Keratinocyte (primary cell): Measurements from ENCODE around the gene PNPLA2. TPM values are rescaled to one million over a fixed set of nuclear protein-coding genes. Genes with fewer than 3 reads are reported as not detected.

Source experiments
- DNase-seq: peaks from one replicate; pipeline ENCODE4 v3.0.0-alpha.2; 2011; ENCODE audit warnings: low read depth, missing footprints, low spot score
- FAIRE-seq: peaks from 2 replicates; lab custom pipeline; 2011; peaks lifted over from hg19 to GRCh38; lab: Jason Lieb, UNC
- H2AFZ ChIP-seq: 2 replicates; pipeline ENCODE4 v1.6.0; 2012; ENCODE audit warnings: low read length, control low read depth, inconsistent platforms; ENCODE audit not compliant: control insufficient read depth
- H3K27ac ChIP-seq: 2 replicates; pipeline ENCODE4 v1.5.1; 2011; ENCODE audit warnings: low read length; ENCODE audit not compliant: control insufficient read depth, insufficient read depth
- H3K27me3 ChIP-seq: 3 replicates; pipeline ENCODE4 v1.6.0; 2011; ENCODE audit warnings: low read length; ENCODE audit not compliant: control insufficient read depth, insufficient read depth; ENCODE audit errors: extremely low read depth
- H3K36me3 ChIP-seq, 2 experiments: 2 replicates in 1 of 2; 3 replicates in 1 of 2; pipeline ENCODE4 v1.5.1; 2011; ENCODE audit warnings: low read length in 2 of 2, mild to moderate bottlenecking in 1 of 2; ENCODE audit not compliant: control insufficient read depth in 2 of 2, insufficient read depth in 2 of 2; ENCODE audit errors: extremely low read depth in 1 of 2
- H3K4me1 ChIP-seq: 3 replicates; pipeline ENCODE4 v1.5.1; 2011; ENCODE audit warnings: low read length; ENCODE audit not compliant: control insufficient read depth, insufficient read depth; ENCODE audit errors: extremely low read depth
- H3K4me2 ChIP-seq: 3 replicates; pipeline ENCODE4 v1.6.0; 2011; ENCODE audit warnings: low read depth, low read length; ENCODE audit not compliant: control insufficient read depth, insufficient read depth; ENCODE audit errors: extremely low read depth
- H3K4me3 ChIP-seq, 3 experiments: fragments of 200-600 bp in 1 of 3; sonication (generic) in 1 of 3; 2 replicates in 2 of 3; 3 replicates in 1 of 3; pipeline ENCODE4 v1.5.1; 2011 to 2016; ENCODE audit warnings: low read length in 3 of 3, mild to moderate bottlenecking in 3 of 3, control low read depth in 2 of 3, inconsistent platforms in 1 of 3, low read depth in 1 of 3, mixed read lengths in 1 of 3, mixed run types in 1 of 3, moderate library complexity in 1 of 3; ENCODE audit not compliant: control insufficient read depth in 2 of 3, insufficient read depth in 2 of 3; ENCODE audit errors: extremely low read depth in 1 of 3
- H3K79me2 ChIP-seq: 2 replicates; pipeline ENCODE4 v1.6.0; 2012; ENCODE audit warnings: low read length; ENCODE audit not compliant: control insufficient read depth, insufficient read depth
- H3K9ac ChIP-seq: 3 replicates; pipeline ENCODE4 v1.6.0; 2011; ENCODE audit warnings: low read length; ENCODE audit not compliant: control insufficient read depth, insufficient read depth; ENCODE audit errors: extremely low read depth
- H3K9me1 ChIP-seq: 3 replicates; pipeline ENCODE4 v1.6.0; 2011; ENCODE audit warnings: low read length; ENCODE audit not compliant: control insufficient read depth, insufficient read depth; ENCODE audit errors: extremely low read depth
- H3K9me3 ChIP-seq: 2 replicates; pipeline ENCODE4 v1.5.1; 2012; ENCODE audit warnings: low read depth, low read length; ENCODE audit not compliant: control insufficient read depth
- H4K20me1 ChIP-seq: 3 replicates; pipeline ENCODE4 v1.6.0; 2011; ENCODE audit warnings: low read length; ENCODE audit not compliant: control insufficient read depth, insufficient read depth; ENCODE audit errors: extremely low read depth
- EZH2 ChIP-seq: IDR thresholded peaks from one replicate; pipeline ENCODE4 v1.6.1; 2012; ENCODE audit warnings: inconsistent platforms, mild to moderate bottlenecking, low read length, moderate library complexity
- dilution Hi-C: fragments of 300-500 bp; cut with MboI; formaldehyde crosslinking; loops from one replicate; pipeline ENCODE4 v1.7.0; 2020; ENCODE audit warnings: low sequenced_read_pairs; ENCODE audit not compliant: extremely low pct_ligation_motif_present
- polyA plus RNA-seq, 5 experiments: library from polyadenylated mRNA; depleted of rRNA in 3 of 5; stranded (reverse) in 3 of 5; stranded (forward) in 1 of 5; unstranded in 1 of 5; fragments of >200 nt; gene quantifications; 1 replicate in 1 of 5; 2 replicates in 3 of 5; 3 replicates in 1 of 5; pipeline versions ENCODE4 v1.2.1 to v1.2.3, GENCODE V29; 2011 to 2012; ENCODE audit warnings: missing spikeins in 2 of 5, low read depth in 1 of 5, low replicate concordance in 1 of 5
- TF ChIP-seq, protein P1 (sequence below), 3 experiments: IDR thresholded peaks in 1 of 3; conservative IDR thresholded peaks in 1 of 3; optimal IDR thresholded peaks in 1 of 3; 2 replicates in 2 of 3; 3 replicates in 1 of 3; pipeline versions ENCODE3 to v1.5.1; 2011; ENCODE audit warnings: low read length in 3 of 3, mild to moderate bottlenecking in 3 of 3, moderate library complexity in 2 of 3, control low read depth in 1 of 3, inconsistent platforms in 1 of 3; ENCODE audit not compliant: insufficient read depth in 2 of 3; ENCODE audit errors: extremely low read depth in 1 of 3

The PNPLA2 gene
- polyA plus RNA-seq, 1 donor (not counting 4 experiments of a cell fraction or from before 2014, with no cell fraction given), result 5.3 TPM

- H3K27me3 ChIP-seq, result no peaks in the 10 kb centered on the region
- no peak overlapping the region for H3K9ac ChIP-seq
- dilution Hi-C loops, result no loop called here
- FAIRE-seq (no peak), DNase-seq (no peak)
- no peak overlapping the region for H2AFZ ChIP-seq
- peaks cover 21% of the 10 kb centered on the region for H4K20me1 ChIP-seq
- no peak overlapping the region for H3K4me3 ChIP-seq
- H3K9me1 ChIP-seq, result peaks cover 3% of the 10 kb centered on the region
- H3K9me3 ChIP-seq, result no peaks in the 10 kb centered on the region
- no peak for TF ChIP-seq EZH2
- TF ChIP-seq, protein P1, sequence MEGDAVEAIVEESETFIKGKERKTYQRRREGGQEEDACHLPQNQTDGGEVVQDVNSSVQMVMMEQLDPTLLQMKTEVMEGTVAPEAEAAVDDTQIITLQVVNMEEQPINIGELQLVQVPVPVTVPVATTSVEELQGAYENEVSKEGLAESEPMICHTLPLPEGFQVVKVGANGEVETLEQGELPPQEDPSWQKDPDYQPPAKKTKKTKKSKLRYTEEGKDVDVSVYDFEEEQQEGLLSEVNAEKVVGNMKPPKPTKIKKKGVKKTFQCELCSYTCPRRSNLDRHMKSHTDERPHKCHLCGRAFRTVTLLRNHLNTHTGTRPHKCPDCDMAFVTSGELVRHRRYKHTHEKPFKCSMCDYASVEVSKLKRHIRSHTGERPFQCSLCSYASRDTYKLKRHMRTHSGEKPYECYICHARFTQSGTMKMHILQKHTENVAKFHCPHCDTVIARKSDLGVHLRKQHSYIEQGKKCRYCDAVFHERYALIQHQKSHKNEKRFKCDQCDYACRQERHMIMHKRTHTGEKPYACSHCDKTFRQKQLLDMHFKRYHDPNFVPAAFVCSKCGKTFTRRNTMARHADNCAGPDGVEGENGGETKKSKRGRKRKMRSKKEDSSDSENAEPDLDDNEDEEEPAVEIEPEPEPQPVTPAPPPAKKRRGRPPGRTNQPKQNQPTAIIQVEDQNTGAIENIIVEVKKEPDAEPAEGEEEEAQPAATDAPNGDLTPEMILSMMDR (optimal IDR thresholded peaks at IDR 0.05 in 1 of 3, IDR thresholded peaks at IDR 0.05 in 1 of 3, conservative IDR thresholded peaks at IDR 0.05 in 1 of 3; ENCODE audit: extremely low read depth in 1 of 3, insufficient read depth in 2 of 3, low read length in 3 of 3), result no peak
- peaks cover 37% of the 10 kb centered on the region for H3K4me1 ChIP-seq
- H3K27ac ChIP-seq, result no peak overlapping the region
- H3K4me2 ChIP-seq, result no peak overlapping the region
- H3K79me2 ChIP-seq, result peaks cover 73% of the 10 kb centered on the region
- H3K36me3 ChIP-seq, result peaks cover 28 to 30% of the 10 kb centered on the region in 2 experiments
These were observed 18.7 kb downstream of the PNPLA2 start for GRCh38 chr11:837189-837989.

DNA sequence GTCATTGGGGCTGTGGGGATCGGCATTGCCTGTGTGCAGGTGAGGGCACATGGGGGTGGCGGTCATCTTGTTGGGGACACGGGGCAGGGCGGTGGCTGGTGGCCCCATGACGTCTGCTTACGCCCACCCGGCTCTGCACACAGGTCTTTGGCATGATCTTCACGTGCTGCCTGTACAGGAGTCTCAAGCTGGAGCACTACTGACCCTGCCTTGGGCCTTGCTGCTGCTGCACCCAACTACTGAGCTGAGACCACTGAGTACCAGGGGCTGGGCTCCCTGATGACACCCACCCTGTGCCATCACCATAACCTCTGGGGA is 19.2 kb downstream of the PNPLA2 start:
- no peak overlapping the region for H2AFZ ChIP-seq
- TF ChIP-seq EZH2, result no peak
- TF ChIP-seq, protein P1 (optimal IDR thresholded peaks at IDR 0.05 in 1 of 3, IDR thresholded peaks at IDR 0.05 in 1 of 3, conservative IDR thresholded peaks at IDR 0.05 in 1 of 3; ENCODE audit: extremely low read depth in 1 of 3, insufficient read depth in 2 of 3, low read length in 3 of 3), result no peak
- peaks cover 3% of the 10 kb centered on the region for H3K9me1 ChIP-seq
- peaks cover 21% of the 10 kb centered on the region for H4K20me1 ChIP-seq
- H3K4me2 ChIP-seq, result no peak overlapping the region
- dilution Hi-C loops, result no loop called here
- peaks cover 73% of the 10 kb centered on the region for H3K79me2 ChIP-seq
- FAIRE-seq (no peak), DNase-seq (no peak)
- no peak overlapping the region for H3K4me3 ChIP-seq
- H3K4me1 ChIP-seq, result peaks cover 35% of the 10 kb centered on the region
- peaks cover 28 to 30% of the 10 kb centered on the region in 2 experiments for H3K36me3 ChIP-seq
- no peak overlapping the region for H3K9ac ChIP-seq
- no peak overlapping the region for H3K27ac ChIP-seq
- no peaks in the 10 kb centered on the region for H3K9me3 ChIP-seq
- no peaks in the 10 kb centered on the region for H3K27me3 ChIP-seq
